GM21381 (cell line): ENCODE results near the gene SEMA4F.
A peak's percentile ranks its signal among the peaks of the same experiment; 100 is the strongest.

Experiments used
- ATAC-seq: cut with Tn5 transposase; IDR thresholded peaks from one replicate; pipeline ENCODE4 v1.9.1; 2021; ENCODE audit warnings: mild to moderate bottlenecking, moderate library complexity; ENCODE audit not compliant: unreplicated experiment

Gene SEMA4F

DNA sequence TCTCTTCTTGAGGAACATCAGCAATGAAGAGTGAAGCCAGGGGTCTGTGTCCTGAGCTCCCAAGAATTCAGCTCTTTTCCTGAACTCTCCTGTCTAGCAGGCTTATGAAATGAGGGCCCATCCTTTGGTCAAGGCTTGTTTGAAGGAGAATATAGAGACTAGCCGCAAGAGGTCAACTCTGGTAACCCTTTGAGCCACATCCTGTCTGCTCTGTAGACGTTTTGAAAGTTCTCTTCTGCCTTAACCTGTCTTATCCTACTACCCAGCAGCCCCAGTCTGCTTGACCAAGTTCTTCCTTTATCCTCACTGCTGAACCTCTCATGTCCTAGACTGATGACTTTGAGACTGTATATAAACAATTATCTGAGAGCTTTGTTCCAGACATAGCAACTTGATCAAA is 5.4 kb downstream of the SEMA4F start:
- no peak for ATAC-seq

DNA sequence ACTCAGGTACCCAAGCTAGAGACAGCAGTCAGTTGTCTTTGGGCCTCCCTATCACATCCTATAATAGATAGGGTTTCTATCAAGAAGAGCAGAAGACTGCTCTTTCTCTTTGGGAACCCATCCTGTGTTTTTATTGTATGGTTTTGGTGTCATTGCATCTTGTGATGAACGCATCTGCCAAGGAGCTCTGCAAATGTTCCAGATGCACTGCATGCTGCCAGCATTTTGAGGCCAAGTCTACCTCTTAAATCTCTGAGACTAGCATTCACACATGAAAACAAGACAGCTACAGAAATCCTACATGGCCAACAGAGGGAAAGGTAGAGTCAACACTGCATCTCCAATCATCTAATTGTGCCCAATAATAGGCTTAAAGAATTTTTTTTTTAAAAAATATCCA is 14.0 kb downstream of the SEMA4F start:
- no peak for ATAC-seq

DNA sequence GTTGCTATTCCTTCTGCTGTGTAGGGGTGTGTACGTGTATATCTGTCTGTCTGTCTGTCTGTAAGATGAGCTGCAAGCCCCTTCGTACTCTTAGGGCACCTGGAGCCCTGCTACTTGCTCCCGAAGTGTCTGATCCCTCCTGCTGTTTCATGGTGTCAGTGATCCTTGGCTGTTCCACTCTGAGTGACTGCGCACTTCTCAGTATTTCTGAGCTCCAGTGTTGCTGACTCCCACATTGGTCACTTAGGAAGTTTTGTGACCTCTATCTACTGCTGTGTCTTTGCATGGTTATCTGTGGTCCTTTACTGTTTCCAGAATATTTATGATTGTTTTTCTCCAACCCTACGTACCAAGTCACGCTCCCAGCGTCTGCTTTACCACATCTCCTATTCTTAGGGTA is 16.2 kb downstream of the SEMA4F start:
- no peak for ATAC-seq

GRCh38 chr2:74671479-74671878 is 17.4 kb downstream of the SEMA4F start:
- ATAC-seq: no peak

GRCh38 chr2:74673826-74674528 is 19.9 kb downstream of the SEMA4F start:
- ATAC-seq: no peak

- no peak for ATAC-seq
These were observed 21.0 kb downstream of the SEMA4F start for GRCh38 chr2:74675090-74675489.

- ATAC-seq: no peak
These were observed 22.3 kb downstream of the SEMA4F start for GRCh38 chr2:74676331-74676730.

DNA sequence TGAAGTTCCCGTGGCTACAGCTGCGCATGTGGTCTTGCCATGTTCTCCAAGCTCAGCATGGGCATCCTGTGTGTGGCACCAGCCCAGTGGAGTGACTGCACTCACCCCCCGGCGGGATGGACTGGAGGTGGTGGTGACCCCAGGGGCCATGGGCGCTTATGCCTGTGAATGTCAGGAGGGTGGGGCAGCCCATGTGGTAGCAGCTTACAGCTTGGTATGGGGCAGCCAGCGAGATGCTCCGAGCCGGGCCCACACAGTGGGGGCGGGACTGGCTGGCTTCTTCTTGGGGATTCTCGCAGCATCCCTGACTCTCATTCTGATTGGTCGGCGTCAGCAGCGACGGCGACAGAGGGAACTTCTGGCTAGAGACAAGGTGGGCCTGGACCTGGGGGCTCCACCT is 25.6 kb downstream of the SEMA4F start:
- no peak for ATAC-seq

DNA sequence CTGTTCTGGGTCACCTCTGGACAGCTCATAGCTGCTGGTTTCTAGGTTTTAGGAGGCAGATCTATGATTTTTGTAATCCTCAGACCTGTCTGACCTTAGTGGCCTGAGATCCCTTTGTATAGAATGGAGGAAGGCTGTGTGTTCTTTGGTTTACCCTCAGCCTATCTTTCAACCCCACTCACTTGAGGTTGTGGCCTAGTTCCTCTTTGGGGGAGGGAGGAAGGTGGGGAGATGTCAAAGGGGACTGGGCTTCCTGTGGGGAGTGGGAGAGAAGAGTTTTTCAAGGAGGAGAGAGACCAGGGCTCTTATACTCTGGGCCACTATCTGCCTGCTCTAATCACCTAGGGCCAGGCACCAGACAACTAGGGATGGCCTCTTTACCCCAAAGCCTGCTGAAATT is 28.5 kb downstream of the SEMA4F start:
- no peak for ATAC-seq

- no peak for ATAC-seq
These were observed 31.4 kb downstream of the SEMA4F start for GRCh38 chr2:74685408-74685807.

- no peak for ATAC-seq
These were observed 34.8 kb downstream of the SEMA4F start for GRCh38 chr2:74688881-74689280.

GRCh38 chr2:74689671-74690070 is 35.6 kb downstream of the SEMA4F start:
- ATAC-seq: no peak

DNA sequence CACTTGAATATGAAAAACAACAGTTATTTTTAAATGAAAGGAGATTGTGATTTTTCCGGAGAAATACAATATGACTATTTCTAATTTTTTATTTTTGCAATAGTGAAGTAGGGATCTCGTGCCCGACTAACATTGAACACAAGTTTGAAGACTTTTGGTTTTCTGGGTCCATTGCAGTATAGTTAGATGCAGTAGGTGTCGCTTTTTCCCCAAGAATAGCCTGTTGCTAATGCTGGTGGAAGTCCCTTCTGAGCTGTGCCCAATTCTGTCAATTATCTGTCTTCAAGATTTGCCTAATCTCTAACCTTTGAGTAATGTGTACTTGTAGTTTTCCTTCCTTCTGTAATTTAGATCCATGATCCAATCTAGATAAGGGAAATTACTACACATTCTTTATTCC is 36.5 kb downstream of the SEMA4F start:
- ATAC-seq: peak; percentile 77

DNA sequence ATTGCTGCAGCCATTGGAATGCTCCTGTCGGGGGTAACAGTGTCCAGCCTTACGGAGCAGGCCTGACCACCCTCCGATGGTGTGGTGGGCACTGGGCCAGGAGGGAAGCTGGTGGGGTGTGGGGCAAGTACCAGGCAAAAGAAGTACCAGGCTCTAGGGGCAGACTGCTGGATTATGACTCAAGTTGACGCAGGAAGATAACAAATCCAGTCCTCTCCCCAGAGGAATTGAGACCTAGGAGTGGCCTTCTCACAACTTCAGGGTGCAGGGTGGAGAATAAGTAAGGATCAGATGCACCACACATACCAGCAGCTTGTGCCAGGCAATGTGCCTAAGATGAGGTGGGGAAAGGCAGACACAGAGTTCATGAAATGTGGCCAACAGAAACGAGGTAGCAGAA is 37.9 kb downstream of the SEMA4F start:
- ATAC-seq: no peak

DNA sequence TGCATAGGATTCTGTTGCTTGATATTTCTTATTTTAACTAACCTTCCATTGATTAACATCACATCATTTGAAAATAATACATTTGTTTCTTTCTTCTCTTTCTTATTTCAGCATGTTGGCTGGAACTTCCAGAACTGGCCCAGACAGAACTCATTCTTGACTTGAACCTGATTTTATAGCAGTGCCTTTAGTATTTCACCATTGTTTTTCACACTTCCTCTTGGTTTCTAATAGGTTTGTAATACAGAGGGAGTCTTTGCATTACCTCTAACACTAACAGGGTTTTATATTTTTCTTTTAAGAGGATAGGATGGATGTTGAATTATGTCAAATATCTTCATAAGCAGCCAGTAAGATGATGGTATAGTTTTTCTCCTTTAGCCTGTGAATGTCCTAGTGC is 39.2 kb downstream of the SEMA4F start:
- ATAC-seq: no peak

GRCh38 chr2:74693668-74694067 is 39.6 kb downstream of the SEMA4F start:
- ATAC-seq: no peak

DNA sequence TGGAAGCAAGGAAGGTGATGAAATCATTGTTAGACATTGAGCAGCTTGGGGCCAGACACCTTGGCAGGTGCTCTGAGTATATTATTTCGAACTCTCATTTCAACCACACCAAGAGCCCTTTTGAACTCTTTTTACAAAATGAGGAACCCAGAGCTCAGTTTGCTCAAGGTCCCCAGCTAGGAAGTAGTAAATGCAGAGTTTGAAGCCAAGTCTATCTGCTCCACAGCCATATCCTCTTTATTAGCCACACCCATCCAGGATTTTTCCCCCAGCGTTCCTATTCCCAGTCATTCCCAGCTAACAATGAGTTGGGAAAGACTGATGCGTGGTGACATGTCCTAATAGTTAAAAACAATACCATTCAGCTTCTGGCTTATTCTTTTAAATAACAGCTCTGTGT is 40.2 kb downstream of the SEMA4F start:
- ATAC-seq: no peak

- no peak for ATAC-seq
These were observed 41.6 kb downstream of the SEMA4F start for GRCh38 chr2:74695663-74696062.

DNA sequence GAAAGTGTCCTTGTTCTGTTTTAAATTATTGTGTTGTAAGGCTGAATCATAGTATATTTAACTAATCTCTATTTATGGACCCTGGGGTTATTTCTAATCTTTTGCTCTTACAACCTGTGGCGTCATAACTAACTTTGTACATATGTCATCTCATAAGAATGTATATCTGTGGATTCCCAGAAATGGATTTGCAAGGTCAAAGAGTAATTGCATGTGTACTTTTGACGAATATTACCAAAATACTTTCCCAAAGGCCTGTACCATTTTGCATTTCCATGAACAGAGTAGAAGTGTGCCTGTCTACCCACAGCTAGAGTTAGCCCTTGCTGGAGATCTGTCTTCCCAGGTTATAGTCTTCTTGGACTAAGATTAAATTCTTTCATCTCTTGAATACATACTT is 42.8 kb downstream of the SEMA4F start:
- no peak for ATAC-seq

GRCh38 chr2:74700643-74701372 is 46.8 kb downstream of the SEMA4F start:
- ATAC-seq: no peak

DNA sequence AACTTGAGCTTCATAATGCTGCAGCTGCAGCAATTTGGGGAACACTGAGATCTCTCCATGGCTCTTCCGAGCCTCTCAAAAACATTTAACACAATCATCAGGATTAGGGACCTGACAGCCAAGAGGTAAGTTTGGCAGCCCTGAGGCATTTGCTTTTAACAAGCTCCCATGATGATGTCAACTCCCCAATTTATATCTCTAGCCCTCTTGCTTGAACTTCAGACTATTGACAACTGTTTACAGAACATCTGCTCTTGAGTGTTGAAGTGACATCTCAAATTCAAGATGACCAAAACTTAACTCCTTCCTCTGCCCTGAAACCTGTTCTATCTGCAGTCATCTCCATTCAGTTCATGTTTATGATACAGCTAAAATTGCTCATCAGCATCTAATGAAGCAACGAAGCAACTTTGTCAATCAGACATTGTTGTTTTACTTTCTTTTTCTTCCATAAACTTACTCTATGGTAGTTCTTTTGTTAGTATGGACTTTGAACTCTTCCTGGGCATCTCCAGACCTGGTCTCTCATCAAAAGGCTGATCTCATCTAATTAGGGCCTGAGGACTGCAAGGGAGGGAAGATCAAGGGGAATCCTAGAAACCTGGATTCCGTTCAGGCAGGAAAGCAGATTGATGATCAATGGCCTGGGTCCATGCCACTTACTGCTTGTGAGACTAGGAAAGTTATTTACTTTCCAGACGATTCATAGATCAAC is 48.1 kb downstream of the SEMA4F start:
- no peak for ATAC-seq

- no peak for ATAC-seq
These were observed 49.3 kb downstream of the SEMA4F start for GRCh38 chr2:74703373-74703772.
